IMR-90 (cell line): Measurements from ENCODE around the gene MED26. TPM values are rescaled to one million over a fixed set of nuclear protein-coding genes. Genes with fewer than 3 reads are reported as not detected.

Experiments used
- ATAC-seq: fragments of 200-7000 bp; cut with Tn5 transposase; 2 replicates; pipeline ENCODE4 v1.9.1; 2020; ENCODE audit warnings: low read depth, mild to moderate bottlenecking, moderate library complexity
- BruUV-seq: library from RNA; stranded (reverse); fragments of 400-500 nt; replicated peaks from 2 replicates; lab custom pipeline; 2021; lab: Mats Ljungman, UMichigan
- CTCF ChIA-PET: fragments of 300-600 bp; formaldehyde crosslinking; extraction: SDS; loops from one replicate; lab custom pipeline; 2021; ENCODE audit warnings: antibody characterized with exemption; lab: Yijun Ruan, JAX
- POLR2A ChIA-PET: fragments of 300-600 bp; sonication (Branson Sonifier 250); formaldehyde crosslinking; loops from one replicate; lab custom pipeline; 2022; ENCODE audit warnings: antibody characterized with exemption; ENCODE audit not compliant: unreplicated experiment; lab: Charles Lee
- DNase-seq: peaks from one replicate; pipeline ENCODE4 v3.0.0; 2013
- H2AFZ ChIP-seq: replicated peaks from 2 replicates; pipeline ENCODE3; 2013; ENCODE audit warnings: low read length, mild to moderate bottlenecking; ENCODE audit not compliant: poor library complexity
- H2AK5ac ChIP-seq: 2 replicates; pipeline ENCODE4 v1.6.1; 2013; ENCODE audit warnings: low read depth, low read length, inconsistent platforms
- H2AK9ac ChIP-seq: replicated peaks from 2 replicates; pipeline ENCODE3; 2013; ENCODE audit warnings: mild to moderate bottlenecking, low read depth, low read length, moderate library complexity; ENCODE audit not compliant: poor library complexity
- H2BK120ac ChIP-seq: 2 replicates; pipeline ENCODE4 v1.6.1; 2013; ENCODE audit warnings: low read depth, low read length, inconsistent platforms
- H2BK15ac ChIP-seq: 3 replicates; pipeline ENCODE4 v1.6.1; 2013; ENCODE audit warnings: low read depth, low read length, inconsistent platforms
- H2BK20ac ChIP-seq: 2 replicates; pipeline ENCODE4 v1.6.1; 2013; ENCODE audit warnings: low read depth, mild to moderate bottlenecking, inconsistent platforms, low read length, moderate library complexity
- H2BK5ac ChIP-seq: 2 replicates; pipeline ENCODE4 v1.6.1; 2013; ENCODE audit warnings: mild to moderate bottlenecking, low read depth, low read length, inconsistent platforms; ENCODE audit not compliant: poor library complexity, severe bottlenecking
- H3K14ac ChIP-seq: replicated peaks from 2 replicates; pipeline ENCODE4 v1.6.1; 2013; ENCODE audit warnings: low read depth, low read length, inconsistent platforms
- H3K18ac ChIP-seq: 2 replicates; pipeline ENCODE4 v1.6.1; 2013; ENCODE audit warnings: low read depth, low read length, control low read depth
- H3K23ac ChIP-seq: 2 replicates; pipeline ENCODE4 v1.6.1; 2013; ENCODE audit warnings: low read depth, low read length, inconsistent platforms
- H3K27ac ChIP-seq: 2 replicates; pipeline ENCODE4 v1.5.1; 2013; ENCODE audit warnings: mild to moderate bottlenecking, control low read depth, low read length; ENCODE audit not compliant: insufficient read depth
- H3K27me3 ChIP-seq: 2 replicates; pipeline ENCODE4 v1.6.1; 2013; ENCODE audit warnings: low read length; ENCODE audit not compliant: control insufficient read depth, insufficient read depth
- H3K36me3 ChIP-seq: 2 replicates; pipeline ENCODE4 v1.6.1; 2013; ENCODE audit warnings: low read length, mixed read lengths; ENCODE audit not compliant: control insufficient read depth, insufficient read depth
- H3K4ac ChIP-seq: 2 replicates; pipeline ENCODE4 v1.6.1; 2013; ENCODE audit warnings: low read depth, low read length, inconsistent platforms
- H3K4me1 ChIP-seq: 2 replicates; pipeline ENCODE4 v1.6.1; 2013; ENCODE audit warnings: low read length, mixed read lengths; ENCODE audit not compliant: control insufficient read depth, insufficient read depth
- H3K4me2 ChIP-seq: 2 replicates; pipeline ENCODE4 v1.6.1; 2013; ENCODE audit warnings: low read depth, mild to moderate bottlenecking, control low read depth, low read length, moderate library complexity
- H3K4me3 ChIP-seq: 2 replicates; pipeline ENCODE4 v1.5.1; 2013; ENCODE audit warnings: low read depth, mild to moderate bottlenecking, control low read depth, low read length, moderate library complexity; ENCODE audit not compliant: insufficient read depth
- H3K56ac ChIP-seq: 2 replicates; pipeline ENCODE4 v1.6.1; 2013; ENCODE audit warnings: low read length, inconsistent platforms; ENCODE audit not compliant: insufficient read depth; ENCODE audit errors: extremely low read depth
- H3K79me1 ChIP-seq, 2 experiments: 2 replicates each; pipeline ENCODE4 v1.6.1; 2013; ENCODE audit warnings: low read length in 2 of 2, inconsistent platforms in 1 of 2, low read depth in 1 of 2
- H3K9ac ChIP-seq: 2 replicates; pipeline ENCODE4 v1.6.1; 2013; ENCODE audit warnings: low read depth, low read length, control low read depth
- H3K9me1 ChIP-seq: 2 replicates; pipeline ENCODE4 v1.6.1; 2013; ENCODE audit warnings: low read length, inconsistent platforms; ENCODE audit not compliant: insufficient read depth
- H3K9me3 ChIP-seq: 2 replicates; pipeline ENCODE4 v1.6.1; 2013; ENCODE audit warnings: low read length; ENCODE audit not compliant: control insufficient read depth, insufficient read depth
- H4K20me1 ChIP-seq: 2 replicates; pipeline ENCODE4 v1.6.1; 2013; ENCODE audit warnings: low read length, inconsistent platforms; ENCODE audit not compliant: insufficient read depth
- H4K5ac ChIP-seq: 2 replicates; pipeline ENCODE4 v1.6.1; 2013; ENCODE audit warnings: mild to moderate bottlenecking, low read depth, low read length, control low read depth
- H4K8ac ChIP-seq, 2 experiments: 2 replicates each; pipeline ENCODE4 v1.6.1; 2013; ENCODE audit warnings: low read depth in 2 of 2, low read length in 2 of 2, control low read depth in 1 of 2, inconsistent platforms in 1 of 2
- H4K91ac ChIP-seq: 2 replicates; pipeline ENCODE4 v1.6.1; 2013; ENCODE audit warnings: low read depth, low read length, inconsistent platforms; ENCODE audit not compliant: insufficient read depth
- BHLHE40 ChIP-seq: fragments of 150-350 bp; IDR thresholded peaks from 2 replicates; pipeline ENCODE4 v1.6.1; 2016; ENCODE audit warnings: mild to moderate bottlenecking, low read depth, low read length
- MXI1 ChIP-seq: IDR thresholded peaks from 2 replicates; pipeline ENCODE4 v1.6.1; 2012; ENCODE audit warnings: low read depth, mild to moderate bottlenecking, low read length, moderate library complexity, borderline replicate concordance
- RAD21 ChIP-seq: IDR thresholded peaks from 2 replicates; pipeline ENCODE4 v1.6.1; 2012; ENCODE audit warnings: low read length, improper control_type of control experiment
- WGBS, 2 experiments: methylation state at CpG; one replicate each; pipeline versions ENCODE4 v1.1.5 to v1.1.7; 2013; ENCODE audit warnings: missing lambda C conversion rate in 2 of 2; ENCODE audit not compliant: insufficient read length in 1 of 2; ENCODE audit errors: extremely low coverage in 2 of 2; 5-methylcytosine and 5-hydroxymethylcytosine counted together
- dilution Hi-C: fragments of 300-500 bp; cut with HindIII; formaldehyde crosslinking; loops from one replicate; pipeline ENCODE4 v1.14.3; 2018; ENCODE audit warnings: low sequenced_read_pairs; ENCODE audit not compliant: unreplicated experiment
- in situ Hi-C: fragments of 300-500 bp; cut with MboI; formaldehyde crosslinking; loops from 3 replicates; pipeline ENCODE4 v1.14.3; 2019; ENCODE audit warnings: low sequenced_read_pairs, inconsistent platforms, mixed read lengths
- intact Hi-C: fragments of 100-400 bp; cut with micrococcal nuclease; formaldehyde crosslinking; loops from 2 replicates; pipeline ENCODE4 v1.10.0; 2022
- polyA plus RNA-seq, 3 experiments: library from polyadenylated mRNA; depleted of rRNA; stranded (reverse); fragments of >200 nt; gene quantifications; 2 replicates each; pipeline ENCODE4 v1.2.3, GENCODE V29; 2012; ENCODE audit warnings: low replicate concordance in 1 of 3
- total RNA-seq: library from RNA; depleted of rRNA; stranded (reverse); fragments of >200 nt; gene quantifications from 2 replicates; pipeline ENCODE4 v1.2.3, GENCODE V29; 2012

The MED26 gene
- total and polyA plus RNA-seq, 2 of the 4 experiments (the other 2 are of a cell fraction): 2.0 to 4.0 TPM

- Histone ChIP-seq H3K9ac (no peak overlapping the region), H3K23ac (no peak overlapping the region), H4K8ac (no peak overlapping the region), H3K56ac (no peak overlapping the region), H3K27ac (no peak overlapping the region), H3K4me1 (no peaks in the 10 kb centered on the region), H4K5ac (no peak overlapping the region), H3K4me3 (no peak overlapping the region), H2BK120ac (no peak overlapping the region), H3K18ac (no peak overlapping the region), H2AFZ (no peak overlapping the region), H4K20me1 (peaks cover 17% of the 10 kb centered on the region; the same call in 1 of the 2 replicates), H3K79me1 (peaks cover 16 to 17% of the 10 kb centered on the region in 2 experiments), H4K91ac (no peak overlapping the region), H2AK5ac (no peak overlapping the region), H3K4me2 (no peak overlapping the region), H3K9me1 (no peaks in the 10 kb centered on the region), H3K4ac (no peak overlapping the region), H3K14ac (no peak overlapping the region), H2BK20ac (no peak overlapping the region), H3K36me3 (peaks cover 83% of the 10 kb centered on the region), H3K27me3 (no peaks in the 10 kb centered on the region), H2BK15ac (no peak overlapping the region), H2BK5ac (no peak overlapping the region), H2AK9ac (no peak overlapping the region), H3K9me3 (no peaks in the 10 kb centered on the region)
- ATAC-seq (no peak), DNase-seq (no peak)
- POLR2A ChIA-PET: no interaction called here
- in situ Hi-C loops (no loop called here), intact Hi-C loops (no loop called here), dilution Hi-C loops (no loop called here)
- 97% methylated on average over 21 of the region's 29 CpGs; no CpG with 5 or more reads in 1 of the 2 experiments for WGBS, 2 experiments
- no peak for TF ChIP-seq MXI1
- TF ChIP-seq BHLHE40: no peak
- TF ChIP-seq RAD21: no peak
- no TSS peak for BruUV-seq
- CTCF ChIA-PET: no interaction called here
Observed at GRCh38 chr19:16525751-16526481, 102.1 kb downstream of the MED26 start.
